Measurements from ENCODE around the gene FGF14. TPM values are rescaled to one million over a fixed set of nuclear protein-coding genes. Genes with fewer than 3 reads are reported as not detected.

The FGF14 gene
- polyA plus RNA-seq, 1 of the 3 experiments (the other 2 are of a cell fraction), result 0.20 TPM

- TF ChIP-seq PBX3 (IDR thresholded peaks at IDR 0.05) (peak; percentile 19; the same call in 1 of the 2 replicates), USF2 (IDR thresholded peaks at IDR 0.05; ENCODE audit: borderline replicate concordance, low read depth, low read length) (no peak)
Observed at GRCh38 chr13:101845245-101846020, 556.4 kb downstream of the FGF14 start (continued).

GRCh38 chr13:101841698-101842097, 560.1 kb downstream of the FGF14 start:
- H3K9ac ChIP-seq, result no peak overlapping the region
- no peaks in the 10 kb centered on the region for H3K9me2 ChIP-seq
- H3K4me2 ChIP-seq, result no peak overlapping the region
- no peak overlapping the region for H3K4me3 ChIP-seq (ENCODE audit: low read depth in 2 of 2, low read length in 1 of 2)
- no peaks in the 10 kb centered on the region for H3K79me2 ChIP-seq (ENCODE audit: insufficient read depth)
- WGBS (ENCODE audit: low lambda C conversion rate), result 55% methylated on average over 3 of the region's 3 CpGs
- TF ChIP-seq PBX3 (IDR thresholded peaks at IDR 0.05) (no peak), USF1 (IDR thresholded peaks at IDR 0.05; ENCODE audit: borderline replicate concordance, low read depth) (no peak), NFIC (IDR thresholded peaks at IDR 0.05; ENCODE audit: borderline replicate concordance) (no peak), USF2 (IDR thresholded peaks at IDR 0.05; ENCODE audit: borderline replicate concordance, low read depth, low read length) (no peak), CHD2 (IDR thresholded peaks at IDR 0.05; ENCODE audit: low read length, partially characterized antibody) (no peak), IRF3 (IDR thresholded peaks at IDR 0.05; ENCODE audit: low read depth, low read length) (no peak), GATA2 (CRISPR knock-in tag; IDR thresholded peaks at IDR 0.05) (no peak)
- no peaks in the 10 kb centered on the region for H3K36me3 ChIP-seq (replicated peaks in 1 of 2; ENCODE audit: control insufficient read depth in 1 of 2, insufficient read depth in 2 of 2, low read length in 1 of 2)
- no peak overlapping the region for H3K27ac ChIP-seq (ENCODE audit: low read depth in 2 of 2, low read length in 1 of 2)
- ChIA-PET CTCF (interaction anchor here (1.4 kb wide), 1 partner anchor 686 kb away, joined by 3 read pairs; no protein-coding TSS in a partner anchor), POLR2A (no interaction called here)
- no peaks in the 10 kb centered on the region for H3K9me3 ChIP-seq
- H3F3A ChIP-seq (replicated peaks; ENCODE audit: insufficient read depth), result no peaks in the 10 kb centered on the region
- peaks cover 0 to 5% of the 10 kb centered on the region in 2 experiments; a peak in 3 of 4 replicates for H3K4me1 ChIP-seq (ENCODE audit: control insufficient read depth in 1 of 2, insufficient read depth in 2 of 2, low read depth in 1 of 2, low read length in 1 of 2)
- H4K20me1 ChIP-seq (ENCODE audit: insufficient read depth), result no peaks in the 10 kb centered on the region
- no peaks in the 10 kb centered on the region for H3K27me3 ChIP-seq (ENCODE audit: insufficient read depth)
- DNase-seq, result no peak
- H2AFZ ChIP-seq (ENCODE audit: low read depth), result no peak overlapping the region

Measured in SK-N-SH (cell line).